ENCODE data around the gene NACC1. TPM values are rescaled to one million over a fixed set of nuclear protein-coding genes. Genes with fewer than 3 reads are reported as not detected.

NACC1 gene
- total RNA-seq, 3 donors from 2014 or later (not counting 1 experiment from before 2014, with no cell fraction given): 41.2 to 48.7 (median 43.4) TPM

DNA sequence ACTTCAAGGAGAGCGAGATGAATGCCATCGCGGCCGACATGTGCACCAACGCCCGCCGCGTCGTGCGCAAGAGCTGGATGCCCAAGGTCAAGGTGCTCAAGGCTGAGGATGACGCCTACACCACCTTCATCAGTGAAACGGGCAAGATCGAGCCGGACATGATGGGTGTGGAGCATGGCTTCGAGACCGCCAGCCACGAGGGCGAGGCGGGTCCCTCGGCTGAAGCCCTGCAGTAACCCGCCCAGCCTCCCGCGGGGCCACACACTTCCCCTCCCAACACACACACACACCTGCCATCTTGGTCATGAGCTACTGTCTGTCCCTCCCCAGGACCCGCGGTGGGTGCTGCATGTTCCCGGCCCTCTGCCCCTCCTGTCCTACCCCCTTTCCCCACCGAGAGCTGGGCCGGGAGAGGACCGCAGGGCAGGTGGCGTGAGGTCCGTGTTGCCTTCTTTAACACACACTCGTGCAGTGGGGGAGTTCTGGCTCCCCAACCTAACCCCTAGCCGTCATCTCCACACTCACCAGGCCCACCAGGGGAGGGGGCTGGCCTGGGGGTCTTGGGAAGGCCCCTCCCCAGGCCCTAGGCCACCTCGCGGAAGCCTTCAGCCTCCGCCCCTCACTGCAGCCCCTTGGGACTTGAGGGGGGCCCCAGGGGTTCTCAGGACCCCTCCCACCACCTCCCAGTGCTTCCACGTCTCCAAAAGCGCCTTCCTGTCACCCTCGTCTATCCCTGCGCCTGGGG, 20.3 kb downstream of the NACC1 start:
- TF ChIP-seq, protein P1, sequence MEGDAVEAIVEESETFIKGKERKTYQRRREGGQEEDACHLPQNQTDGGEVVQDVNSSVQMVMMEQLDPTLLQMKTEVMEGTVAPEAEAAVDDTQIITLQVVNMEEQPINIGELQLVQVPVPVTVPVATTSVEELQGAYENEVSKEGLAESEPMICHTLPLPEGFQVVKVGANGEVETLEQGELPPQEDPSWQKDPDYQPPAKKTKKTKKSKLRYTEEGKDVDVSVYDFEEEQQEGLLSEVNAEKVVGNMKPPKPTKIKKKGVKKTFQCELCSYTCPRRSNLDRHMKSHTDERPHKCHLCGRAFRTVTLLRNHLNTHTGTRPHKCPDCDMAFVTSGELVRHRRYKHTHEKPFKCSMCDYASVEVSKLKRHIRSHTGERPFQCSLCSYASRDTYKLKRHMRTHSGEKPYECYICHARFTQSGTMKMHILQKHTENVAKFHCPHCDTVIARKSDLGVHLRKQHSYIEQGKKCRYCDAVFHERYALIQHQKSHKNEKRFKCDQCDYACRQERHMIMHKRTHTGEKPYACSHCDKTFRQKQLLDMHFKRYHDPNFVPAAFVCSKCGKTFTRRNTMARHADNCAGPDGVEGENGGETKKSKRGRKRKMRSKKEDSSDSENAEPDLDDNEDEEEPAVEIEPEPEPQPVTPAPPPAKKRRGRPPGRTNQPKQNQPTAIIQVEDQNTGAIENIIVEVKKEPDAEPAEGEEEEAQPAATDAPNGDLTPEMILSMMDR (IDR thresholded peaks at IDR 0.05): no peak
- Histone ChIP-seq H3K4me3 (ENCODE audit: low read length) (no peak overlapping the region), H3K27ac (ENCODE audit: low read length) (no peak overlapping the region), H3K9me3 (ENCODE audit: control insufficient read depth, insufficient read depth, low read length) (no peaks in the 10 kb centered on the region), H3K4me1 (ENCODE audit: control insufficient read depth, insufficient read depth, low read length) (no peaks in the 10 kb centered on the region), H3K36me3 (ENCODE audit: control insufficient read depth, insufficient read depth, low read length) (peaks cover 36% of the 10 kb centered on the region), H3K27me3 (ENCODE audit: control insufficient read depth, insufficient read depth, low read length) (no peaks in the 10 kb centered on the region)
- Mint-ChIP-seq H3K36me3 (no peaks in the 10 kb centered on the region), H3K27ac (no peak overlapping the region), H3K9me3 (no peaks in the 10 kb centered on the region), H3K4me1 (peaks cover 3 to 4% of the 10 kb centered on the region in 2 donors), H3K27me3 (ENCODE audit: low read depth in 2 of 2) (no peaks in the 10 kb centered on the region), H3K4me3 (no peak overlapping the region)
- DNase-seq (no peak), ATAC-seq (no peak)
- 93% methylated on average over 38 of the region's 40 CpGs for WGBS (ENCODE audit: insufficient coverage)
- intact Hi-C loops (cut with micrococcal nuclease): no loop called here

DNA sequence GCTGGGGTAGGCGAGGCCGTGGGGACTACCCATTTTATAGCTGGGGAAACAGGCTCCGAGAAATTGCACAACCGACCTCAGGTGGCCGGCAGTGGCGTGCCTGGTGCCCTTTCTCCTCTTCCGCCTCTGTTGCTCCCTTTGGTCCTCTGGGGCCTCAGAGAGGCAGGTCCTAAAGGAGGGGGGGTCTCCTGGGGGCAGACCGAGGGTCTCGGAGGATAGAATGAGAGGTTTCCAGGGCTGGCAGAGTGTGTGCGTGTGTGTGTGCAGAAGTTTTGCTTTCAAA, 20.8 kb downstream of the NACC1 start:
- peaks cover 38% of the 10 kb centered on the region for H3K36me3 ChIP-seq (ENCODE audit: control insufficient read depth, insufficient read depth, low read length)
- no peak overlapping the region for H3K27ac ChIP-seq (ENCODE audit: low read length)
- H3K9me3 Mint-ChIP-seq: no peaks in the 10 kb centered on the region
- H3K27me3 ChIP-seq (ENCODE audit: control insufficient read depth, insufficient read depth, low read length): no peaks in the 10 kb centered on the region
- H3K27ac Mint-ChIP-seq: no peak overlapping the region
- H3K9me3 ChIP-seq (ENCODE audit: control insufficient read depth, insufficient read depth, low read length): no peaks in the 10 kb centered on the region
- intact Hi-C loops (cut with micrococcal nuclease): no loop called here
- H3K4me1 Mint-ChIP-seq: no peaks in the 10 kb centered on the region
- ATAC-seq (no peak), DNase-seq (no peak)
- TF ChIP-seq, protein P1 (IDR thresholded peaks at IDR 0.05): no peak
- no peaks in the 10 kb centered on the region for H3K4me1 ChIP-seq (ENCODE audit: control insufficient read depth, insufficient read depth, low read length)
- no peak overlapping the region for H3K4me3 ChIP-seq (ENCODE audit: low read length)
- no peaks in the 10 kb centered on the region for H3K36me3 Mint-ChIP-seq
- WGBS (ENCODE audit: insufficient coverage): 92% methylated on average over 10 of the region's 10 CpGs
- H3K27me3 Mint-ChIP-seq (ENCODE audit: low read depth in 2 of 2): no peaks in the 10 kb centered on the region
- H3K4me3 Mint-ChIP-seq: no peak overlapping the region

DNA sequence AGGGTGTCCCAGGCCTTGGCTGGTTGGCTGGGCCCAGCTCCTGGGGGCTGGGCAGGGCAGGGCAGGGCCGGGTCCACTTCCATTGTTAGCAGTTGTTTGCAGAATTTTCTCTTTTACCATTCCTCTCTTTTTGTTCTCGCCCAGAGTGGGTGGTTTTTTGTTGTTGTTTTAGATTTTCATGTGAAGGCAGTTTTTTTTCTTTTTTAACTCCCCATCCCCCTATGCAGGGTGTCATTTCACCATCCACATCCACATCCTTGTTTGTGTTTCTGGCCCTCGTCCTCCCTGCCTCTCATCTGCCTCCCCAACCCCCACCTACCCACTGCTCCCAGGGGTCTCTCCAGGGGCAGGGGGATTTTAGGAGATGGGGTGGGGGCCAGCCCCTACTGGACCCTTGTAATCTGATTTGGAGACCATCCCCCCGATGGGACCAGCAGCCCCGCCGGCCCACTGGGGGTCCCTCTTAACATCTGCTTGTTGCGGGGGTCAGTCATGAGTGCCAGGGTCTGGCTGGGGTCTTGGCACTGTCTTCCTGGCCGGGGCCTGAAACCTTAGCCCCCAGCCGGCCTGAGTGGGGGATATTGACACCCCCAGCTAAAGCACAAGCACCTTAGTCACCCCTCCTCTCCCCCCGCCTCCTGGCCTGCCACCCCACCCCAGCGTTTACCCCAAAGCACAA, 21.7 kb downstream of the NACC1 start:
- Mint-ChIP-seq H3K27ac (no peak overlapping the region), H3K36me3 (no peaks in the 10 kb centered on the region), H3K9me3 (no peaks in the 10 kb centered on the region), H3K4me3 (no peak overlapping the region), H3K4me1 (no peaks in the 10 kb centered on the region), H3K27me3 (ENCODE audit: low read depth in 2 of 2) (no peaks in the 10 kb centered on the region)
- TF ChIP-seq, protein P1 (IDR thresholded peaks at IDR 0.05): no peak
- ATAC-seq (no peak), DNase-seq (no peak)
- Histone ChIP-seq H3K4me1 (ENCODE audit: control insufficient read depth, insufficient read depth, low read length) (no peaks in the 10 kb centered on the region), H3K36me3 (ENCODE audit: control insufficient read depth, insufficient read depth, low read length) (peaks cover 46% of the 10 kb centered on the region), H3K27me3 (ENCODE audit: control insufficient read depth, insufficient read depth, low read length) (no peaks in the 10 kb centered on the region), H3K27ac (ENCODE audit: low read length) (no peak overlapping the region), H3K4me3 (ENCODE audit: low read length) (no peak overlapping the region), H3K9me3 (ENCODE audit: control insufficient read depth, insufficient read depth, low read length) (no peaks in the 10 kb centered on the region)
- intact Hi-C loops (cut with micrococcal nuclease): no loop called here
- WGBS (ENCODE audit: insufficient coverage): 89% methylated on average over 10 of the region's 11 CpGs
